ENCODE measurements around the gene STMN3.

STMN3 gene

DNA sequence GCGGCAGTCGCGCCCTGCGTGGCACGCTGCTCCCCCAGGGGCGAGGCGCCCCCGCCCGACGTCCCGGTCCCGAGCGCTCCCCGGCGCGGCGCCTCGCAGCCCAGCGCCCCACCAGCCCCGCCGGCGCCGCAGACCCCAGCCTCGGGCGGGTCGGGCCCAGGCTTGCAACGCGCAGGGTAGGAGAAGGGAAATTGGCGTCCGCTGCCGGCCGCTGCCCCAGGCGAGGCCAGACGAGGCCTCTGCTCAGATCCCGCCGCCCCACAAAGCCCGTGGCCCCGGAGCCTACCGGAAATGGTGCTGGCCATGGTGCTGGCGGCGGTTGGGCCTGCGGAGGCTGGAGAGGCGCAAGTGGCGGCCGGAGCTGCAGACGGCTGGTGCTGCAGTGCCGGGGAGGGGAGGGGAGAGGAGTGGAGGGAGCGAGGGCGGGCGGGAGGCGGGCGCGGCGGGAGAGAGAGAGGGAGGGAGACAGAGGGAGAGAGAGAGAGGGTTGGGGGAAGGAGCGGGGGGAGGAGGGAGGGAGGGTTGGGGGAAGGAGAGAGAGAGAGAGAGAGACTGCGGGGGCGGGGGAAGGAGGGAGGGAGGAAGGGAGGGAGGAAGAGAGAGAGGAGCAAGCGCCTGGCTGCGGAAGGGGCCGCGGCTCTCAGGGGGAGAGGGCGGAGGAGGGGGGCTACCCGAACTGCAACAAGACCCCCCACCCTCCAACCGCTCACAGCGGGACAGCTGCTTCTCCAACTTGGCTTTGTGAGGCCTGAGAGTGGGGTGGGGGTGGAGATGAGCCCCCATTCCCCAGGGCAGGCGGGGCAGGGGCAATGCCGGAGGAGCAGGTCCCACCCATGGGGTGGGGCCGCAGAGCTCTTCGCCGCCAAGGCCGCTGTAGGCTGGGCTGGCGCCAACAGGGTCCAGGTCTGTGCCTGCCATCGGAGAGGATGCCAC, at the start of gene STMN3:
TSS of gene STMN3 (minus strand) at position 384 of the 933 bp plus-strand sequence. CDS start at position 305, 79 bp downstream.
- DNase-seq (ENCODE audit: low spot score), result peak; percentile 80

DNA sequence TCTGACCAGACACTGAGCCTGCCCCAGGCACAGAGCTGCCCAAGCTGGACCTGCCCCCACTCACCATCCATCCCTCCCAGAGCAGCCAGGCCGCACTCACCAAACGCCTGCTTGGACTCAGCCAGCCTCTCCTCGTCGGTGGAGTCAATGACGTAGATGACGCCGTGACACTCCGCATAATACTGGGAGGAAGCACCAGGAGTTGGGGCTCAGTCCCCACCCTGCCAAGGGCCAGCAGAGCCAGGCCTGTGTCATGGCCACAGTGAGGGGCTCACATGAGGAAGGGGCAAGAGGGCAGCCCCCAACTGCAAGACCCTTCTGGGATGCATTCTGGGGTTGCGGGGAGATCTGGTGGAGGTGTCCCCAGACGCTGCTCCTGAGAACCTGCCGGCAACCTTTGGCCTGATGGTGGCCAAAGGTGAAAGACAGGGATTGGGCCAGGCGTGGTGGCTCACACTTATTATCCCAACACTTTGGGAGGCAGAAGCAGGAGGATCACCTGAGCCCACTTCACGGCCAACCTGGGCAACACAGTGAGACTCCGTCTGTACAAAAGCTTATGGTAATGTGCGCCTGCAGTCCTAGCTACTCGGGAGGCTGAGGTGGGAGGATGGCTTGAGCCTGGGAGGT, 48.9 kb upstream of the STMN3 start:
- no peak for DNase-seq (ENCODE audit: low spot score)

DNA sequence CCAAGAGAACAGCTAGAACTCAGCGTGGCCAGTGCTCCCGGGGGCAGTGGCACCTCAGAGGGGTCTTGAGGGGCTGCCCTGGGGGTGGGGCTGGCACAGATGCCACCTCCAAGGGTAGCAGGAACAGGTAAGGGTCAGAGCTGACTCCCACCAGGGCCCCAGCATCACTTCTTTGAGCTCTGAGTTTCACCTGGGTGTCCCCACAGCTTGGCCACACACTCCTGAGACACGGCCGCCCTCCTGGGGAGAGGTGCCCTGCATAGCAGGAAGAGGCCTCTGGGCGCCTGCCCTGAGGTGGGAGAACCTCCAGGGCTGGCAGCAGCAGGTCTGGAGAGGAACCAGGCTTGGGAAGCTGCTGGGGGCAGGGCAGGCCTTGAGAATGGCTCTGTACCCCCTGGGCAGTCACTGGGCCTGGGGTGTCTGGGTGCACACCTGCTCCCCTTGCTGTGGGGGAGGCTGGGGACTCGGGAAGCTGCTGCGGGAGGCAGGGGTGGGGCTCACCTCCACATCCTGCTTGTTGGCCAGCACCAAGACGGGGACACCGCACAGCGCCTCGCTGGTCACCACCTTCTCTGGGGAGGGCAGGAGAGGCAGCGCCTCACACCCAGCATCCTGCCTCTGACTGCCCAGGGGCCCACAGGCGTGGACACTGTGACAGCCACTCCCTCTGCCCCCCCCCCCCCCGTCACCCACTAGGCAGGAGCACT, 48.3 kb upstream of the STMN3 start:
- no peak for DNase-seq (ENCODE audit: low spot score)

DNA sequence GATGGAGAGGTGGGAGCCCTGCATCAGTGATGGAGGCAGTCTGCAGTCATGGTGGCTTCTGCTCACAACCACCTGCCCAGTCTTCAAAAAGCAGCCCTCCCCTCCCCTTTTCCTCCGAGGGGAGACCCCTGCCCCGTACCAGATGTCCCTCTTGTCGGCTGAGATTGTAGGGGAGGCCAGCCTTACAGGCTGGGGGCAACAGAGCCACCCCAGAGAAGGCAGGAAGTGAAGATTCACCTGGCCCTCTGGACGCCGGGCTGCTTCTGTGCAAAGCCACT, 47.8 kb upstream of the STMN3 start:
- no peak for DNase-seq (ENCODE audit: low spot score)

DNA sequence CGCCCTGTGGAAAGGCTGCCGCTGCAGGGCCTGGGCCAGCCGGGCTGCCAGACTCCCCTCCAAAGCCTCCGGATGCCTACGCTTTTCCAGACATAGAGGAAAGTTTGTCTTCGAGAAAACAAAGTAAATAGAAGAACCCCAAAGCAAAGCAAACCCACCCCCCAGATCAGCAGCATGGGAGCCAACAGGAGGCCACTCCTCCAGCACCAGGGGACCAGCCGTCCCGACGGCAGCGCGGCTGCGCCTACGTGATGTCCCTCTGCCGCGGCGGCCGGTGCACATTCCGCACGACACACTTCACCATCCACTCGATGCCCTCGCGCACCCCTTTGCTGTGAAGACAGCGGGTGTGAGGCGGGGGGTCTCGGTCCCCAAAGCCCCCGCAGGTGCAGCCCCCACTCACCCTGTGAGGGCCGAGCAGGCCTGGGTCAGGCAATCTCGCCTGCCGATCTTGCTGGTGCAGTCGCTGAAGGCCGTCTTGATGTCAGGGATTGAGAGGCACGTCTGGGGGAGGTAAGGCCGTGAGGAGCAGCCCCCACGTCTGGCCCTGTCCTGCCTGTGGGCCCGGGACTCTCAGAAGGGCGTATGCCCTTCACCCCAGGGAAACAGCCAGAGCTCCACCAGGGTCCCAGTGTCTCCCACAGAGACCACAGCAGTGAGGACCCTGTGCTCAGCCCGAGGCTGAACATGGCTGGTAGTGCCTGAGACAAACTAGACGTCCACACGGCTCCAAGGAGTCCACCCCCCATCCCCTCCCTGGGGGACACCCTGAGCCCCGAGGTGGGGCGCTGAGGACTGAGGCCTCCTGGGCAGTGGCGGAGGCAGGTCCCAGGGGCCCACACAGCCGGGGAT, 47.2 kb upstream of the STMN3 start:
- no peak for DNase-seq (ENCODE audit: low spot score)

GRCh38 chr20:63699466-63700198, 46.4 kb upstream of the STMN3 start:
- no peak for DNase-seq (ENCODE audit: low spot score)

DNA sequence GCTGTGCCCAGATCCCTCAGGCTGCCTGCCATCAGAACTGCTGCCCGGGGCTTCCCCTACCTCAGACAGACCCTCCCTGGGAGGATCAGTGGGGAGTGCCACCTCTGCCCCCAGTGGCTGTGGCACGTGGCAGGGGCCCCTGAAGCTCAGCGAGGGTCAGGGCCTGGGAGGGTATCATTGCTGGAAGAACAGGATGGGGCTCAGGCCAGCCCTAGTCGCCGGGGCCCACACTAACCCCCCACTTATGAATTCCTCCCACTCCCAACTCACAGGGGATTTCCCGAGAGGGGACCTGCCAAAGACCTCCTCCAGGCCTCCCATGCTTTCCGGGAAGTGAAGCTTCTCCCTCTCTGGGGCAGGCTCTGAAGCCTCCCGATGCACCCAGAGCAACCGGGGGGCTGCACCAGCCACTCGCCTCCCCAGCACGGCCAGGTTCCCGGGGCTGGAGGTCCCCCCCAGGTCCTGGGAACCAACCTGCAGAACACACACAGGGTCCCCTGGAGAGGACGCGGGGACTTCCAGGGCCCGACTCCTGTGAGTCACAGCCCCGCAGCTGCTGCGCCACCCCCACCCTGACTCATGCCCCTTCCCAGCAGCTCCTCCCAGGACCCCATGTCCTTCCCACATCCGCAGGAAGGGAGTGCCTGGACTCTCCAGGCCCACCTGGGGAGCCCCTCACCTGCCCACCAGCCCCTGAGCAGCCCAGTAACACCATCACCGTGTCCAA, 45.7 kb upstream of the STMN3 start:
- DNase-seq (ENCODE audit: low spot score), result peak; percentile 91

DNA sequence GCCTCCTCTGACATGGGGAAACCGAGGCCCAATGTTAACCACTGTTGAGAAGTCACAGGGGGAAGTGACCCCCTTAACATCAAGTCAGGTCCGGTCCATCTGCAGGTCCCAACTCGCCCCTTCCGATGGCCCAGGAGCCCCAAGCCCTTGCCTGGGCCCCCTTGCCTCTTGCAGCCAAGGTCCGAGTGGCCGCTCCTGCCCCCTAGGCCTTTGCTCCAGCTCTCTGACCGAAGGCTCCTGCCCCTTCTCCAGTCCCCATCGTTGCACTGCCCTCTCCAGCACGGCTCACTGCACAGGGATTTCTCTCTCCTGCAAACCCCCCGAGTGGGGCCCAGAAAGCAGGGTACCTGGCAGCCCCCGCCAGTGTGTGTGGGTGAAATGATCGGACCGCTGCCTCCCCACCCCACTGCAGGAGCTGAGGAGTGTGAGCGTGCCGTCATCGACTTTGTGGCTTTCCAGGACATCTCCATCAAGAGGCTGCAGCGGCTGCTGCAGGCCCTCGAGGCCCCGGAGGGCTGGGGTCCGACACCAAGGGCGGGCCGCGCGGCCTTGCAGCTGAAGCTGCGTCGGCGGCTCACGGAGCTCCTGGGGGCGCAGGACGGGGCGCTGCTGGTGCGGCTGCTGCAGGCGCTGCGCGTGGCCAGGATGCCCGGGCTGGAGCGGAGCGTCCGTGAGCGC, 44.8 kb upstream of the STMN3 start:
- no peak for DNase-seq (ENCODE audit: low spot score)

DNA sequence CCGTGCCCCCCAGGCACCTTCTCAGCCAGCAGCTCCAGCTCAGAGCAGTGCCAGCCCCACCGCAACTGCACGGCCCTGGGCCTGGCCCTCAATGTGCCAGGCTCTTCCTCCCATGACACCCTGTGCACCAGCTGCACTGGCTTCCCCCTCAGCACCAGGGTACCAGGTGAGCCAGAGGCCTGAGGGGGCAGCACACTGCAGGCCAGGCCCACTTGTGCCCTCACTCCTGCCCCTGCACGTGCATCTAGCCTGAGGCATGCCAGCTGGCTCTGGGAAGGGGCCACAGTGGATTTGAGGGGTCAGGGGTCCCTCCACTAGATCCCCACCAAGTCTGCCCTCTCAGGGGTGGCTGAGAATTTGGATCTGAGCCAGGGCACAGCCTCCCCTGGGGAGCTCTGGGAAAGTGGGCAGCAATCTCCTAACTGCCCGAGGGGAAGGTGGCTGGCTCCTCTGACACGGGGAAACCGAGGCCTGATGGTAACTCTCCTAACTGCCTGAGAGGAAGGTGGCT, 44.2 kb upstream of the STMN3 start:
- DNase-seq (ENCODE audit: low spot score), result no peak

DNA sequence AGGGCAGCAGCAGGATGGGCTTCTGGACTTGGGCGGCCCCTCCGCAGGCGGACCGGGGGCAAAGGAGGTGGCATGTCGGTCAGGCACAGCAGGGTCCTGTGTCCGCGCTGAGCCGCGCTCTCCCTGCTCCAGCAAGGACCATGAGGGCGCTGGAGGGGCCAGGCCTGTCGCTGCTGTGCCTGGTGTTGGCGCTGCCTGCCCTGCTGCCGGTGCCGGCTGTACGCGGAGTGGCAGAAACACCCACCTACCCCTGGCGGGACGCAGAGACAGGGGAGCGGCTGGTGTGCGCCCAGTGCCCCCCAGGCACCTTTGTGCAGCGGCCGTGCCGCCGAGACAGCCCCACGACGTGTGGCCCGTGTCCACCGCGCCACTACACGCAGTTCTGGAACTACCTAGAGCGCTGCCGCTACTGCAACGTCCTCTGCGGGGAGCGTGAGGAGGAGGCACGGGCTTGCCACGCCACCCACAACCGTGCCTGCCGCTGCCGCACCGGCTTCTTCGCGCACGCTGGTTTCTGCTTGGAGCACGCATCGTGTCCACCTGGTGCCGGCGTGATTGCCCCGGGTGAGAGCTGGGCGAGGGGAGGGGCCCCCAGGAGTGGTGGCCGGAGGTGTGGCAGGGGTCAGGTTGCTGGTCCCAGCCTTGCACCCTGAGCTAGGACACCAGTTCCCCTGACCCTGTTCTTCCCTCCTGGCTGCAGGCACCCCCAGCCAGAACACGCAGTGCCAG, 43.6 kb upstream of the STMN3 start, which contains the start of gene TNFRSF6B:
TSS of gene TNFRSF6B (plus strand) at position 25 of the 729 bp plus-strand sequence. CDS start at position 141, 116 bp downstream.
- DNase-seq (ENCODE audit: low spot score), result no peak

GRCh38 chr20:63696306-63696627, 43.0 kb upstream of the STMN3 start:
- no peak for DNase-seq (ENCODE audit: low spot score)

GRCh38 chr20:63695424-63696305, 42.4 kb upstream of the STMN3 start:
- no peak for DNase-seq (ENCODE audit: low spot score)

GRCh38 chr20:63694584-63695423, 41.6 kb upstream of the STMN3 start:
- no peak for DNase-seq (ENCODE audit: low spot score)

- DNase-seq (ENCODE audit: low spot score), result no peak
Observed at GRCh38 chr20:63693733-63694583, 40.7 kb upstream of the STMN3 start.

DNA sequence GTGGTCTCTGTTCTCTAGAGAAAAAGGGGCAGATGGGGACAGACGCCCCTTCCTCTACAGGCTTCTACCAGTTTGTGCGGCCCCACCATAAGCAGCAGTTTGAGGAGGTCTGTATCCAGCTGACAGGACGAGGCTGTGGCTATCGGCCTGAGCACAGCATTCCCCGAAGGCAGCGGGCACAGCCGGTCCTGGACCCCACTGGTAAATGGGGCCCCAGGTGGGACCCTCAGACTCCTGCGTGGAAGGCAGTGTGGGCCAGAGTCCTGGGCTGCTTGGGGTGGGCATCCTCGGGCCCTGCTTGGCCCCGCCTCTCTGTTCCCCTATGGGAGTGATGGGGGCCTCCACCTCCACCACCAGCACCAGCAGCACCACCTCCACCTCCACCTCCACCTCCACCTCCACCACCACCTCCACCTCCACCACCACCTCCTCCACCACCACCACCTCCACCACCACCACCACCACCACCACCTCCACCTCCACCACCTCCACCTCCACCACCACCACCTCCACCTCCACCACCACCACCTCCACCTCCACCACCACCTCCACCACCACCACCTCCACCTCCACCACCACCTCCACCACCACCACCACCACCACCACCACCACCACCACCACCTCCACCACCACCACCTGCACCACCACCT, 40.0 kb upstream of the STMN3 start:
- DNase-seq (ENCODE audit: low spot score), result no peak
